GM10266 (cell line): Measurements from ENCODE around the gene EFNA5.
"Not testable (repeated sequence)": the region's sequence is repeated elsewhere in the genome, so short reads cannot be mapped to it uniquely, and the experiment has no call there.

Experiments
- DNase-seq: peaks from one replicate; pipeline ENCODE4 v3.0.0; 2012; ENCODE audit errors: extremely low spot score
- CTCF ChIP-seq: IDR thresholded peaks from 2 replicates; pipeline ENCODE4 v1.5.1; 2012; ENCODE audit warnings: mild to moderate bottlenecking, low read depth; ENCODE audit not compliant: control insufficient read depth, insufficient read depth; ENCODE audit errors: missing control alignments

Gene EFNA5

GRCh38 chr5:107356891-107357290 lies 313.8 kb downstream of the EFNA5 start:
- no peak for TF ChIP-seq CTCF
- no peak for DNase-seq

- TF ChIP-seq CTCF, result no peak
- no peak for DNase-seq
Observed at GRCh38 chr5:107352576-107352975, 318.2 kb downstream of the EFNA5 start.

- DNase-seq, result not testable (repeated sequence)
Observed at GRCh38 chr5:107346580-107346979, 324.2 kb downstream of the EFNA5 start.

GRCh38 chr5:107342371-107342770 lies 328.4 kb downstream of the EFNA5 start:
- no peak for TF ChIP-seq CTCF
- no peak for DNase-seq

- DNase-seq, result no peak
- TF ChIP-seq CTCF, result no peak
Observed at GRCh38 chr5:107341376-107342084, 329.2 kb downstream of the EFNA5 start.

GRCh38 chr5:107340631-107341030 lies 330.1 kb downstream of the EFNA5 start:
- TF ChIP-seq CTCF, result no peak
- DNase-seq, result no peak

- no peak for DNase-seq
- TF ChIP-seq CTCF, result no peak
Observed at GRCh38 chr5:107338335-107338734, 332.4 kb downstream of the EFNA5 start.

- no peak for DNase-seq
- TF ChIP-seq CTCF, result no peak
Observed at GRCh38 chr5:107337281-107337680, 333.5 kb downstream of the EFNA5 start.
